Naive thymus-derived CD4-positive, alpha-beta T cell (primary cell): ENCODE results near the gene RPTOR. TPM values are rescaled to one million over a fixed set of nuclear protein-coding genes. Genes with fewer than 3 reads are reported as not detected.
"Not testable (repeated sequence)": the region's sequence is repeated elsewhere in the genome, so short reads cannot be mapped to it uniquely, and the experiment has no call there.

Experiments
- ATAC-seq: fragments of 150-1000 bp; cut with Tn5 transposase; 2 replicates; pipeline ENCODE4 v1.10.0; 2021; ENCODE audit warnings: mild to moderate bottlenecking, moderate library complexity
- CTCF ChIA-PET: fragments of 350-600 bp; sonication (Branson Sonifier 250); formaldehyde crosslinking; loops from one replicate; lab custom pipeline; 2021; ENCODE audit warnings: antibody characterized with exemption; lab: Charles Lee
- POLR2A ChIA-PET: fragments of 350-600 bp; sonication (Branson Sonifier 250); formaldehyde crosslinking; loops from one replicate; lab custom pipeline; 2021; ENCODE audit warnings: antibody characterized with exemption, inconsistent platforms; lab: Charles Lee
- DNase-seq, 9 donors: peaks; one replicate each; pipeline versions ENCODE4 v3.0.0 to v3.0.0-alpha.2; 2020 to 2022; ENCODE audit warnings: mixed read lengths in 1 of 9
- H3K27ac ChIP-seq: one replicate; pipeline ENCODE4 v1.7.0; 2013; ENCODE audit warnings: mild to moderate bottlenecking, low read depth, low read length, moderate library complexity
- H3K27me3 ChIP-seq, 2 donors: one replicate each; pipeline ENCODE4 v1.7.0; 2013; ENCODE audit warnings: low read length in 2 of 2, mild to moderate bottlenecking in 2 of 2, moderate library complexity in 2 of 2; ENCODE audit not compliant: control insufficient read depth in 2 of 2, insufficient read depth in 2 of 2
- H3K36me3 ChIP-seq, 3 experiments: 1 replicate in 2 of 3; 2 replicates in 1 of 3; pipeline ENCODE4 v1.7.0; 2013; ENCODE audit warnings: low read length in 3 of 3, mild to moderate bottlenecking in 3 of 3, moderate library complexity in 1 of 3; ENCODE audit not compliant: insufficient read depth in 3 of 3, control insufficient read depth in 2 of 3
- H3K4me1 ChIP-seq, 2 donors: one replicate each; pipeline ENCODE4 v1.7.0; 2013; ENCODE audit warnings: low read length in 2 of 2, mild to moderate bottlenecking in 2 of 2, moderate library complexity in 1 of 2; ENCODE audit not compliant: control insufficient read depth in 2 of 2, insufficient read depth in 2 of 2
- H3K4me3 ChIP-seq: 2 replicates; pipeline ENCODE4 v1.7.0; 2013; ENCODE audit warnings: mild to moderate bottlenecking, low read length
- H3K9me3 ChIP-seq, 3 experiments: 1 replicate in 2 of 3; 2 replicates in 1 of 3; pipeline ENCODE4 v1.7.0; 2013; ENCODE audit warnings: low read length in 3 of 3; ENCODE audit not compliant: control insufficient read depth in 2 of 3
- H3K27ac Mint-ChIP-seq, 9 donors: one replicate each; pipeline ENCODE4 v1.8.0; 2020 to 2022; ENCODE audit warnings: mixed read lengths in 9 of 9, mild to moderate bottlenecking in 8 of 9, moderate library complexity in 5 of 9, inconsistent platforms in 2 of 9
- H3K27me3 Mint-ChIP-seq, 5 donors: one replicate each; pipeline ENCODE4 v1.8.0; 2021 to 2022; ENCODE audit warnings: mixed read lengths in 5 of 5, mild to moderate bottlenecking in 1 of 5
- H3K36me3 Mint-ChIP-seq, 5 donors: one replicate each; pipeline ENCODE4 v1.8.0; 2020 to 2022; ENCODE audit warnings: mixed read lengths in 5 of 5, mild to moderate bottlenecking in 3 of 5, inconsistent platforms in 1 of 5
- H3K4me1 Mint-ChIP-seq, 7 donors: one replicate each; pipeline ENCODE4 v1.8.0; 2020 to 2022; ENCODE audit warnings: mixed read lengths in 7 of 7, mild to moderate bottlenecking in 3 of 7, inconsistent platforms in 1 of 7
- H3K4me3 Mint-ChIP-seq, 10 donors: one replicate each; pipeline ENCODE4 v1.8.0; 2020 to 2022; ENCODE audit warnings: mild to moderate bottlenecking in 10 of 10, mixed read lengths in 10 of 10, moderate library complexity in 6 of 10, inconsistent platforms in 2 of 10
- H3K9me3 Mint-ChIP-seq, 11 donors: one replicate each; pipeline ENCODE4 v1.8.0; 2020 to 2022; ENCODE audit warnings: mixed read lengths in 11 of 11, mild to moderate bottlenecking in 4 of 11, inconsistent platforms in 1 of 11, moderate library complexity in 1 of 11
- intact Hi-C, 2 donors: fragments of 100-400 bp; cut with micrococcal nuclease; formaldehyde crosslinking; loops; one replicate each; pipeline ENCODE4 v1.15.1; 2023
- polyA plus RNA-seq, 2 donors: library from polyadenylated mRNA; unstranded; fragments of 300-500 nt; fragmentation: Illumina TruSeq; gene quantifications; one replicate each; pipeline ENCODE4 v1.2.3, GENCODE V29; 2021
- total RNA-seq, 6 experiments: library from RNA in 5 of 6; stranded (reverse) in 5 of 6; gene quantifications; 1 replicate in 5 of 6; 2 replicates in 1 of 6; pipeline ENCODE4 v1.2.3 and lab custom pipeline; 2021 to 2026

Gene RPTOR
- total and polyA plus RNA-seq, 7 experiments from 2014 or later: 10.9 to 89.8 (median 59.9) TPM

DNA sequence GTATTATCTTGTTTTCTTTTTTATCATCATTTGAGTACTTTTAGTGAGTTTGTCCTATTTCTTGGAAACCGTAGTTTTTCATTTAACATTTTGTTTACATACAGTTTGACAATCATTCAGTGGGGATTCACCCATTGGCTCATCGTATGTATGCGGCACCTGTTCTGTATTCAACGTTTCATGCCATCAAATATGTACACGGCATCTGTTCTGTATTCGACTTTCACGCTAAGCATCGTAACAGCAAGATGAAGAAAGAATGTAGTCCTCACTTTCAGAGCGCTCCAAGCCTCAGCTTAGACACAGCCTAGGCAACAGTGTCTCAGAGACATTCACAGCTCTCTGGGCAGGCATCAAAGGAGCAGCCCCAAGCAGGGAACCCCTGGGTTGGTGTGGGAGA, 269.9 kb downstream of the RPTOR start:
- DNase-seq: no peak
- peaks cover 0 to 5% (median 0%) of the 10 kb centered on the region in 11 donors for H3K9me3 Mint-ChIP-seq
- ATAC-seq: no peak
- peak overlapping the region in 5 of 9 donors; percentile 19 to 68 (median 43) for H3K27ac Mint-ChIP-seq
- H3K36me3 Mint-ChIP-seq: peaks cover 5 to 66% (median 32%) of the 10 kb centered on the region in 5 donors
- H3K27me3 ChIP-seq: no peaks in the 10 kb centered on the region
- peaks cover 0 to 5% (median 0%) of the 10 kb centered on the region in 3 experiments for H3K36me3 ChIP-seq
- POLR2A ChIA-PET: no interaction called here
- peaks cover 38 to 87% (median 73%) of the 10 kb centered on the region in 7 donors for H3K4me1 Mint-ChIP-seq
- no peaks in the 10 kb centered on the region for H3K9me3 ChIP-seq
- H3K4me3 Mint-ChIP-seq: no peak overlapping the region
- H3K27ac ChIP-seq: no peak overlapping the region
- H3K4me1 ChIP-seq: peaks cover 15 to 30% of the 10 kb centered on the region in 2 donors
- H3K27me3 Mint-ChIP-seq: no peaks in the 10 kb centered on the region
- intact Hi-C loops: no loop called here
- no peak overlapping the region for H3K4me3 ChIP-seq
- CTCF ChIA-PET: interaction anchor here (0.8 to 1.0 kb wide), 2 partner anchors 25 to 85 kb away, joined by 3 read pairs; no protein-coding TSS in a partner anchor

DNA sequence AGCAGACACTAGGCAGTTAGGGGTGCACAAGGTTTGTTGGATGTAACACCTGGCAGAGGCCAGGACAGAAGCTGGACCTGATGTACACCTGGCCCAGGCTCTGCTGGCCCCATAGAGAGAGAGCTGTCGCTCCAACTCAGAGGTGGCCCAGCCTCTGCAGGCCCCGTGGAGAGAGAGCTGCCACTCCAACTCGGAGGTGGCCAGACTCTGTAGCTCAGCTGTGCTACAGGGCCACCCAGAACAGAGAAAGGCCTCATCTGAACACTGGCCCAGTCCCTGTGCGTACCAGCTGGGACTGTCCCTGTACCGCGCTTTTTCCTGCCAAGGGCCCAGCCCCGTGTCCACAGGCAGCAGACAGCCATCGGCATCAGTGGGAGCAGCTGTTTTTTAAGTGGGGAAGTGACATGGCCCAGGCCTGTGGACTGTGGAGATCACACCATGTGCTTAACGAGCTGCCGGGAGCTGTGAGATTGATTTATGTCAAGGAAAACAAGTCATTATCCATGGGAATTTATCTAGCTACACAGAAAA, 270.6 kb downstream of the RPTOR start:
- H3K4me1 Mint-ChIP-seq: peaks cover 45 to 92% (median 78%) of the 10 kb centered on the region in 7 donors
- ATAC-seq (no peak), DNase-seq (no peak)
- Histone ChIP-seq H3K4me1 (peaks cover 15 to 34% of the 10 kb centered on the region in 2 donors), H3K27me3 (no peaks in the 10 kb centered on the region), H3K9me3 (no peaks in the 10 kb centered on the region), H3K27ac (no peak overlapping the region), H3K4me3 (no peak overlapping the region), H3K36me3 (peaks cover 0 to 5% (median 0%) of the 10 kb centered on the region in 3 experiments)
- H3K9me3 Mint-ChIP-seq: peaks cover 0 to 5% (median 0%) of the 10 kb centered on the region in 11 donors
- ChIA-PET POLR2A (interaction anchor here (2.0 kb wide), 1 partner anchor 13 kb away, joined by 6 read pairs; no protein-coding TSS in a partner anchor), CTCF (no interaction called here)
- intact Hi-C loops: no loop called here
- peaks cover 5 to 66% (median 30%) of the 10 kb centered on the region in 5 donors for H3K36me3 Mint-ChIP-seq
- H3K4me3 Mint-ChIP-seq: no peak overlapping the region
- no peaks in the 10 kb centered on the region for H3K27me3 Mint-ChIP-seq
- H3K27ac Mint-ChIP-seq: peak overlapping the region in 7 of 9 donors; percentile 8 to 68 (median 34)

DNA sequence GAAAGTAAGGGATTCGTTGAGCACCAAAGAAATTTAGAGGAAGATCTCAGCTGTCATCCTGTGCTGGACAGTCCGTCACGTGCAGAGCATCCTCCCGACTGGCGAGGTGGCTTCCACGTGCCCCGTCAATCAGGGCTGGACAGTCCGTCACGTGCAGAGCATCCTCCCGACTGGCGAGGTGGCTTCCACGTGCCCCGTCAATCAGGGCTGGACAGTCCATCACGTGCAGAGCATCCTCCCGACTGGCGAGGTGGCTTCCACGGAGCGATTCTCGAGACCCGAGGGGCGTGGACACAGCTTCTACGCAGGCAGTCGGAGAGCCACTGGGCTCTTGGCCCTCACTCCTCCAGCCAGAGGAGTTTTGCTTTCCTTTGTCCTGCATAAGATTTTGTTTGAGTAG, 271.1 kb downstream of the RPTOR start:
- Mint-ChIP-seq H3K4me1 (peaks cover 46 to 92% (median 78%) of the 10 kb centered on the region in 7 donors), H3K36me3 (peaks cover 5 to 63% (median 25%) of the 10 kb centered on the region in 5 donors), H3K27ac (peak overlapping the region in 3 of 9 donors; percentile 33 to 68 (median 43))
- H3K27ac ChIP-seq, H3K27me3 Mint-ChIP-seq, H3K36me3 ChIP-seq, H3K9me3 Mint-ChIP-seq, intact Hi-C loops, ATAC-seq, H3K27me3 ChIP-seq, H3K4me3 Mint-ChIP-seq, CTCF ChIA-PET, H3K4me3 ChIP-seq, H3K9me3 ChIP-seq: not testable (repeated sequence)
- peak in 1 of 9 donors; percentile 1 for DNase-seq
- H3K4me1 ChIP-seq: peaks cover 15 to 34% of the 10 kb centered on the region in 2 donors
- POLR2A ChIA-PET: interaction anchor here (2.0 kb wide), 1 partner anchor 12 kb away, joined by 6 read pairs; no protein-coding TSS in a partner anchor

- POLR2A ChIA-PET: interaction anchor here (0.7 to 2.0 kb wide), 2 partner anchors 11 to 25 kb away, joined by 3 to 6 read pairs; no protein-coding TSS in a partner anchor
- peaks cover 9 to 27% of the 10 kb centered on the region in 2 donors for H3K4me1 ChIP-seq
- CTCF ChIA-PET: no interaction called here
- Mint-ChIP-seq H3K27ac (peak overlapping the region in 4 of 9 donors; percentile 43 to 66 (median 60)), H3K9me3 (peaks cover 0 to 4% (median 0%) of the 10 kb centered on the region in 11 donors), H3K36me3 (peaks cover 5 to 61% (median 23%) of the 10 kb centered on the region in 5 donors), H3K4me1 (peaks cover 41 to 91% (median 74%) of the 10 kb centered on the region in 7 donors), H3K4me3 (no peak overlapping the region), H3K27me3 (no peaks in the 10 kb centered on the region)
- H3K36me3 ChIP-seq: peaks cover 0 to 10% (median 0%) of the 10 kb centered on the region in 3 experiments
- H3K4me3 ChIP-seq: no peak overlapping the region
- intact Hi-C loops: no loop called here
- H3K27me3 ChIP-seq: no peaks in the 10 kb centered on the region
- DNase-seq: peak in 1 of 9 donors; percentile 3
- H3K27ac ChIP-seq: no peak overlapping the region
- ATAC-seq: no peak
- no peaks in the 10 kb centered on the region for H3K9me3 ChIP-seq
Measured at GRCh38 chr17:80816241-80817103, 271.8 kb downstream of the RPTOR start.

DNA sequence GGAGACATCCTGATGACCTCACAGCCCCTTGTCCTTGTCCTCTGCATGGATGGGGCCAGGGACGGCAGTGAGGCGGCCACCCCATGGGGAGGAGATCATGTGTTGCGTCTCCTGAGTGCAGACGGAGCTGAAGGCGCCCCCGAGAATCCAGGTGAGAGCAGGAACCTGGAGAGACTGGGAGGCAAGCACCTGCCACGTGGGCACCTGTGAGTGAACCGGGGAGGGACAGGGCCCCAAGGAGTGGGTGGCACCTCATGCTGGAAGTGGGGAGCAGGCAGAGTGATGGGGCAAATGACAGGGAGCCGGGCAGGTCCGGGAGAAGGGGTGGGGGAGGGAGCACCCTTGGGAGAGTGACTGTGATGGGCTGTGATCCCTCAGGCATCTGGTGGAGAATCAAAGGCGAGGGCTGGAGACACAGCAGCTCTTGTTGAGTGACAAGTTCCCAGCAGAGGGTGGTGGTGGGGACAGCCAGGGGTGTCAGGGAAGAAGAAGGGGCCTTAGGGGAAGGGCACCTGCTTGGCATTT, 272.7 kb downstream of the RPTOR start:
- Mint-ChIP-seq H3K27ac (peak overlapping the region in 6 of 9 donors; percentile 22 to 78 (median 52)), H3K4me1 (peaks cover 34 to 88% (median 65%) of the 10 kb centered on the region in 7 donors), H3K9me3 (peaks cover 0 to 2% (median 0%) of the 10 kb centered on the region in 11 donors), H3K27me3 (no peaks in the 10 kb centered on the region), H3K4me3 (peak overlapping the region in 3 of 10 donors; percentile 19 to 64 (median 54)), H3K36me3 (peaks cover 9 to 60% (median 23%) of the 10 kb centered on the region in 5 donors)
- ATAC-seq (no peak), DNase-seq (no peak)
- H3K9me3 ChIP-seq: no peaks in the 10 kb centered on the region
- no peak overlapping the region for H3K4me3 ChIP-seq
- CTCF ChIA-PET: interaction anchor here (1.0 to 1.5 kb wide), 2 partner anchors 15 to 82 kb away, joined by 3 read pairs; no protein-coding TSS in a partner anchor
- no peaks in the 10 kb centered on the region for H3K27me3 ChIP-seq
- no peak overlapping the region for H3K27ac ChIP-seq
- peaks cover 0 to 18% (median 0%) of the 10 kb centered on the region in 3 experiments for H3K36me3 ChIP-seq
- POLR2A ChIA-PET: interaction anchor here (0.7 kb wide), 1 partner anchor 1810 kb away, joined by 4 read pairs; no protein-coding TSS in a partner anchor
- intact Hi-C loops: no loop called here
- peaks cover under 1 to 19% of the 10 kb centered on the region in 2 donors for H3K4me1 ChIP-seq

- DNase-seq: no peak
- ChIA-PET CTCF (interaction anchor here (1.0 to 1.5 kb wide), 2 partner anchors 15 to 81 kb away, joined by 3 read pairs; no protein-coding TSS in a partner anchor), POLR2A (interaction anchor here (0.7 to 1.5 kb wide), 2 partner anchors 30 to 1810 kb away, joined by 3 to 4 read pairs; no protein-coding TSS in a partner anchor)
- H3K27ac ChIP-seq: no peak overlapping the region
- ATAC-seq: no peak
- Mint-ChIP-seq H3K4me1 (peaks cover 29 to 88% (median 65%) of the 10 kb centered on the region in 7 donors), H3K4me3 (peak overlapping the region in 3 of 10 donors; percentile 54 to 71 (median 64)), H3K9me3 (peaks cover 0 to 2% (median 0%) of the 10 kb centered on the region in 11 donors), H3K27me3 (no peaks in the 10 kb centered on the region), H3K27ac (peak overlapping the region in 4 of 9 donors; percentile 22 to 78 (median 52)), H3K36me3 (peaks cover 11 to 62% (median 23%) of the 10 kb centered on the region in 5 donors)
- H3K4me3 ChIP-seq: no peak overlapping the region
- no peaks in the 10 kb centered on the region for H3K9me3 ChIP-seq
- H3K36me3 ChIP-seq: peaks cover 0 to 18% (median 0%) of the 10 kb centered on the region in 3 experiments
- intact Hi-C loops: no loop called here
- peaks cover 0 to 15% of the 10 kb centered on the region in 2 donors for H3K4me1 ChIP-seq
- H3K27me3 ChIP-seq: no peaks in the 10 kb centered on the region
Measured at GRCh38 chr17:80817861-80818260, 273.2 kb downstream of the RPTOR start.
